ENCODE data around the gene LRRC32.

Gene LRRC32

GRCh38 chr11:76672431-76673175, 2.1 kb upstream of the LRRC32 start:
- TF ChIP-seq CTCF (conservative IDR thresholded peaks at IDR 0.05; ENCODE audit: low read depth, low read length), result no peak
- DNase-seq (ENCODE audit: low read depth), result no peak
- H3K4me3 ChIP-seq (ENCODE audit: low read length), result no peak overlapping the region

GRCh38 chr11:76671626-76672309, 1.2 kb upstream of the LRRC32 start:
- DNase-seq (ENCODE audit: low read depth), result no peak
- no peak for TF ChIP-seq CTCF (conservative IDR thresholded peaks at IDR 0.05; ENCODE audit: low read depth, low read length)
- H3K4me3 ChIP-seq (ENCODE audit: low read length), result no peak overlapping the region

GRCh38 chr11:76671237-76671592, 668 bp upstream of the LRRC32 start:
- TF ChIP-seq CTCF (conservative IDR thresholded peaks at IDR 0.05; ENCODE audit: low read depth, low read length), result no peak
- no peak for DNase-seq (ENCODE audit: low read depth)

GRCh38 chr11:76669901-76670484, 554 bp downstream of the LRRC32 start:
- peak; percentile 48 for DNase-seq (ENCODE audit: low read depth)
- TF ChIP-seq CTCF (conservative IDR thresholded peaks at IDR 0.05; ENCODE audit: low read depth, low read length), result no peak
- H3K4me3 ChIP-seq (ENCODE audit: low read length), result peak overlapping the region; percentile 37

More at GRCh38 chr11:76671237-76671592, 668 bp upstream of the LRRC32 start:
- H3K4me3 ChIP-seq (ENCODE audit: low read length), result peak overlapping the region; percentile 37

GRCh38 chr11:76668362-76669155, 2.0 kb downstream of the LRRC32 start:
- no peak overlapping the region for H3K4me3 ChIP-seq (ENCODE audit: low read length)
- no peak for DNase-seq (ENCODE audit: low read depth)
- no peak for TF ChIP-seq CTCF (conservative IDR thresholded peaks at IDR 0.05; ENCODE audit: low read depth, low read length)

GRCh38 chr11:76667856-76668255, 2.7 kb downstream of the LRRC32 start:
- no peak overlapping the region for H3K4me3 ChIP-seq (ENCODE audit: low read length)
- no peak for TF ChIP-seq CTCF (conservative IDR thresholded peaks at IDR 0.05; ENCODE audit: low read depth, low read length)
- no peak for DNase-seq (ENCODE audit: low read depth)
